Measurements from ENCODE around the gene CPT1A. TPM values are rescaled to one million over a fixed set of nuclear protein-coding genes. Genes with fewer than 3 reads are reported as not detected.

CPT1A gene
- total RNA-seq, 1 experiment from 2014 or later: 36.3 TPM

DNA sequence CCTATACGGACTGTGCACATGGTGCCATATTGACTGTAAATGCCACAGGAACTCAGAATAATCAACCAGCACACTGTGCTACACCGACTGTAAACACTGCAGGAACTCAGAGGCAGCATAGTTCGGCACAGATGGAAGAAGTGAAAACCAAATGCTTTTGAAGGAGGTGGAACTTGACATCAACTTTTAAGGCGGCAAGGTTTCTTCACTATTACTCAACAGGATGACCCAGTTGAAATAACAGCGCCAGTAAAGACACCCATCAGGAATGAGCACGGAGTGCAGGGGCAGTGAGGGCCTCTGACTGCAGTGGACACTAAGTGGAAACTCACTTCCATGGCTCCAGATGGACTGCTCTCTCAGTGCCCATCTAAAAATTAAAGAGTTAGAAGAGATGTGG lies 106.1 kb downstream of the CPT1A start:
- CTCF ChIA-PET: no interaction called here
- no peak overlapping the region for H3K27ac ChIP-seq
- no peaks in the 10 kb centered on the region for H3K4me1 ChIP-seq (replicated peaks; ENCODE audit: insufficient read depth)
- no TSS peak for BruUV-seq (replicated peaks)
- H3K4me3 ChIP-seq: no peak overlapping the region
- no peaks in the 10 kb centered on the region for H3K9me3 ChIP-seq (ENCODE audit: insufficient read depth, low read depth)
- TF ChIP-seq EZH2 (IDR thresholded peaks at IDR 0.05; ENCODE audit: low read depth): no peak
- TF ChIP-seq, protein P1, sequence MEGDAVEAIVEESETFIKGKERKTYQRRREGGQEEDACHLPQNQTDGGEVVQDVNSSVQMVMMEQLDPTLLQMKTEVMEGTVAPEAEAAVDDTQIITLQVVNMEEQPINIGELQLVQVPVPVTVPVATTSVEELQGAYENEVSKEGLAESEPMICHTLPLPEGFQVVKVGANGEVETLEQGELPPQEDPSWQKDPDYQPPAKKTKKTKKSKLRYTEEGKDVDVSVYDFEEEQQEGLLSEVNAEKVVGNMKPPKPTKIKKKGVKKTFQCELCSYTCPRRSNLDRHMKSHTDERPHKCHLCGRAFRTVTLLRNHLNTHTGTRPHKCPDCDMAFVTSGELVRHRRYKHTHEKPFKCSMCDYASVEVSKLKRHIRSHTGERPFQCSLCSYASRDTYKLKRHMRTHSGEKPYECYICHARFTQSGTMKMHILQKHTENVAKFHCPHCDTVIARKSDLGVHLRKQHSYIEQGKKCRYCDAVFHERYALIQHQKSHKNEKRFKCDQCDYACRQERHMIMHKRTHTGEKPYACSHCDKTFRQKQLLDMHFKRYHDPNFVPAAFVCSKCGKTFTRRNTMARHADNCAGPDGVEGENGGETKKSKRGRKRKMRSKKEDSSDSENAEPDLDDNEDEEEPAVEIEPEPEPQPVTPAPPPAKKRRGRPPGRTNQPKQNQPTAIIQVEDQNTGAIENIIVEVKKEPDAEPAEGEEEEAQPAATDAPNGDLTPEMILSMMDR (conservative IDR thresholded peaks at IDR 0.05): no peak
- no peaks in the 10 kb centered on the region for H3F3A ChIP-seq (ENCODE audit: insufficient read depth, low read depth)
- POLR2A ChIA-PET (ENCODE audit: unreplicated experiment): no interaction called here
- no peaks in the 10 kb centered on the region for H4K20me1 ChIP-seq (ENCODE audit: insufficient read depth)
- no peaks in the 10 kb centered on the region for H3K36me3 ChIP-seq (ENCODE audit: low read depth)
- DNase-seq: no peak
- no peaks in the 10 kb centered on the region for H3K79me2 ChIP-seq (ENCODE audit: low read depth)
- H3K4me2 ChIP-seq: no peak overlapping the region
- no peak overlapping the region for H2AFZ ChIP-seq
- intact Hi-C loops (cut with micrococcal nuclease; ENCODE audit: unreplicated experiment): no loop called here
- no peaks in the 10 kb centered on the region for H3K9me2 ChIP-seq (ENCODE audit: insufficient read depth)
- 0 out of 2 replicates have a peak, but pooled peaks cover 8% of the 10 kb centered on the region for H3K27me3 ChIP-seq (ENCODE audit: insufficient read depth, low read depth)

DNA sequence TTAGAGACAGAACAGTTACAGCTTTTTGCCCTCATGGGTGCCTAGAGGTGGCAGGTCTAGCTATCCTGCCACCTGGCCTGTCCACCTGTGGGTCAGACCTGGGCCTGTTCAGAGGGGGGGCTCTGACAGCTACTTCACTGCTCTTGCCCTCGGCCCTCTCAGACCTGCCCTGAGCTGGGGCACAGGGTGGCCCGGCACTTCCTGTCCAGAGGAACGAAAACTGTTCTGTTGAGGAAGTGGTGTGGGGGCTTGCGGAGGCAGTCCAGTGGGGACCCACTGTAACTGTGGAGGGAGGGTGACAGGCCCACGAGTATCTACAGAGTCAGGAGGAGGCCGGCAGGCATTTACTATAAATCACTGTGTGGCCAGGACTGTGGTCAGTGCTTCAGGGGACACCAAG lies 106.6 kb downstream of the CPT1A start:
- ChIA-PET POLR2A (ENCODE audit: unreplicated experiment) (no interaction called here), CTCF (no interaction called here)
- no peak for DNase-seq
- Histone ChIP-seq H3K9me2 (ENCODE audit: insufficient read depth) (no peaks in the 10 kb centered on the region), H3K27ac (no peak overlapping the region), H2AFZ (no peak overlapping the region), H3K9me3 (ENCODE audit: insufficient read depth, low read depth) (no peaks in the 10 kb centered on the region), H3K4me1 (replicated peaks; ENCODE audit: insufficient read depth) (no peaks in the 10 kb centered on the region), H4K20me1 (ENCODE audit: insufficient read depth) (no peaks in the 10 kb centered on the region), H3F3A (ENCODE audit: insufficient read depth, low read depth) (no peaks in the 10 kb centered on the region), H3K36me3 (ENCODE audit: low read depth) (no peaks in the 10 kb centered on the region), H3K4me3 (no peak overlapping the region), H3K79me2 (ENCODE audit: low read depth) (no peaks in the 10 kb centered on the region), H3K4me2 (no peak overlapping the region), H3K27me3 (ENCODE audit: insufficient read depth, low read depth) (0 out of 2 replicates have a peak, but pooled peaks cover 8% of the 10 kb centered on the region)
- intact Hi-C loops (cut with micrococcal nuclease; ENCODE audit: unreplicated experiment): no loop called here
- TF ChIP-seq EZH2 (IDR thresholded peaks at IDR 0.05; ENCODE audit: low read depth): no peak
- TF ChIP-seq, protein P1 (conservative IDR thresholded peaks at IDR 0.05): no peak
- BruUV-seq (replicated peaks): no TSS peak

DNA sequence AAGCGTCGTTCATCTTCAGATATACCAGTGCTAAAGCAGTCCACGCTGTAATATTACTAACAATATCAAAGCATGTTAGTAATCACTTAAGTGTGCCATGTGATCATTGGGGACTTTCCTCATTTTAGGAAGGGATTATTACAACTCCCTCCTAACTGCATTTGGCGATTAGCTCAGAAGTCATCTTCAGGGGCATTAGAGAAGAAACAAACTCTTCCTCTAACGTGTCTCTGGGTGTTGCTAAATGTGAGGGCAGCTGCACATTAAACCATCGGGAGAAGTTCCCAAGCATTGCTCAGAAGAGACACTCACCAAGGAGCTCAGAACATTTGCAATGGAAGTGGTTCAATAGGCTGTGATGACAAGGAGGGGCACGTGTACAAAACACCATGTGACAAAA lies 107.6 kb downstream of the CPT1A start:
- BruUV-seq (replicated peaks): no TSS peak
- CTCF ChIA-PET: no interaction called here

More for the DNA sequence above, 107.6 kb downstream of the CPT1A start:
- Histone ChIP-seq H3K79me2 (ENCODE audit: low read depth) (no peaks in the 10 kb centered on the region), H3F3A (ENCODE audit: insufficient read depth, low read depth) (no peaks in the 10 kb centered on the region), H2AFZ (no peak overlapping the region), H3K4me2 (no peak overlapping the region), H3K27me3 (ENCODE audit: insufficient read depth, low read depth) (0 out of 2 replicates have a peak, but pooled peaks cover 8% of the 10 kb centered on the region), H3K4me3 (no peak overlapping the region), H3K27ac (no peak overlapping the region), H3K9me3 (ENCODE audit: insufficient read depth, low read depth) (no peaks in the 10 kb centered on the region), H3K4me1 (replicated peaks; ENCODE audit: insufficient read depth) (no peaks in the 10 kb centered on the region), H4K20me1 (ENCODE audit: insufficient read depth) (no peaks in the 10 kb centered on the region), H3K9me2 (ENCODE audit: insufficient read depth) (no peaks in the 10 kb centered on the region), H3K36me3 (ENCODE audit: low read depth) (no peaks in the 10 kb centered on the region)
- POLR2A ChIA-PET (ENCODE audit: unreplicated experiment): no interaction called here
- no peak for TF ChIP-seq EZH2 (IDR thresholded peaks at IDR 0.05; ENCODE audit: low read depth)
- TF ChIP-seq, protein P1 (conservative IDR thresholded peaks at IDR 0.05): no peak
- no peak for DNase-seq
- intact Hi-C loops (cut with micrococcal nuclease; ENCODE audit: unreplicated experiment): no loop called here

All from PC-9 (cell line).